Middle frontal gyrus (tissue), 1 donor: Measurements from ENCODE around the gene SDC1.

Experiments used
- DNase-seq: peaks from one replicate; pipeline ENCODE4 v3.0.0-alpha.2; 2015; ENCODE audit warnings: low spot score; ENCODE audit errors: extremely low spot score

The SDC1 gene

DNA sequence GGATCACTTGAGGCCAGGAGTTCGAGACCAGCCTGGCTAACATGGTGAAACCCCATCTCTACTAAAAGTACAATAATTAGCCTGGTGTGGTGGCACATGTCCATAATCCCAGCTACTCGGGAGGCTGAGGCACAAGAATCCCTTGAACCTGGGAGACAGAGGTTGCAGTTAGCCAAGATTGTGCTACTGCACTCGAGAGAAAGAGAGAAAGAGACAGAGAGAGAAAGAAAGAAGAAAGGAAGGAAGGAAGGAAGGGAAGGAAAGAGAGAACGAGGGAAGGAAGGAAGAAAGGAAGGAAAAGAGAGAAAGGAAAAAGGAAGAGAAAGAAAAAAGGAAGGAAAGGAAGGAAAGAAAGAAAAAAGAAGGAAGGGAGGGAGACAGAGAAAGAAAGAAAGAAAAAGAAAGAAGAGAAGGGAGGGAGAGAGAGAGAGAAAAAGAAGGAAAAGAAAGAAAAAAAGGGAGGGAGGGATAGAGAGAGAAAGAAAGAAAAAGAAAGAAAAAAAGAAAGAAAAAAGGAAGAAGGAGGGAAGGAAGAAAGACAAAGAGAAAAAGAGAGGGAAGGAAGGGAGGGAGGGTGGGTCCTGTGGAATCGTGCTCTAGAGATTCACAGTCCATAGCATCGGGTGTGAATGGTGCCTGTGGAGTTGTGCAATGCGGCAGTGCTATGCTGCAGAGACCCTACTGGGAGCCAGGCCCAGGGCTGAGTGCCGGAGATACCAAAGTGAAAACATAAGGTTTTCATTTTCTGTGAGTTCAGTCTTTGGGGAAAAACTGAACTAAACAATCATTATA, 4.6 kb upstream of the SDC1 start:
- no peak for DNase-seq

DNA sequence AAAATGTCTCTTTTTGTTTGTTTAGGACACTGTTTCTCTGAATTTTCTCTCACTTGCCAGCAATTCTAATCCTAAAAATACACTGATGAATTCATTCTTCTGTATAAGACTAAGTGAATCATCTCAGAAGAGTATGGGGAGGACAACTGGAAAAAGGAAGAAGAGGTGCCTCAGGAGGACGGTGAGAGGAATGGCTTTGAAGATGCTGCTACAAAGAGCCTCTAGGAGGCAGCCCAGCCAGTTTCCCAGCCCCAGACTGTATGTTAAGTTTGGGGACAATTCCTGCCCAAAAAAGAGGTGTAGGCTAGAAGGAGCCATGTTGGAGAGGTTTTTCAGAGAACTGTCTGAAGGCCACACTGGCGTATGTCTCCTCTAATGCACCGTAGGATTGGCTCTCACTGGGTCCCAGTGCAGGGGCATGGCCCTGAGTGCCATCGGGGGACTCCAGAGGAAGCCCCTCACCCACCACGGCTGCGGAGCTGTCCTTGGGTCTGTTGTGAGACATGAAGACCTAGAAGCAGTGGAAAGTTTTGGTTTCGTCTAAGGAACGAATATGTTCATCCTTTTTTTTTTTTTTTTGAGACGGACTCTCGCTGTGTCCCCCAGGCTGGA, 3.1 kb upstream of the SDC1 start:
- DNase-seq, result no peak

DNA sequence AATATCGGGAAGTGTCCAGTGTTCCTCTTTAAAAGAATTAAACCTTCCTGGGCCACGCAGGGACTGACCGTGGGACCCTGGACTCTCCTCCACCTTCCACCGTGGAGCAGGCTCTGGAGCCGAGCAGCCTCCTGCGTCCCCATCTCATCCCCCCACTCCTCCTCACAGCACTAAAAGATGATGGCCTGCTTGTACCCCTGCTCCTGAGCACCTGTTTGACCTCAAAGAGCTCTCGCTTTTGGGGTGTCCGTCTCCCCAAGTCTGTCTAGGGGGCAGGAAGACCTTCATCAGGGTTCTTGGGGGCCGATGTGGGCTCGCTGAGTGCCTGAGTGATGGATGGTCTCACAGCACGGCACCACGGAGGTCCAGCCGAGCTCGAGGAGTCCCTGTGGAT, 1.2 kb upstream of the SDC1 start:
- no peak for DNase-seq

DNA sequence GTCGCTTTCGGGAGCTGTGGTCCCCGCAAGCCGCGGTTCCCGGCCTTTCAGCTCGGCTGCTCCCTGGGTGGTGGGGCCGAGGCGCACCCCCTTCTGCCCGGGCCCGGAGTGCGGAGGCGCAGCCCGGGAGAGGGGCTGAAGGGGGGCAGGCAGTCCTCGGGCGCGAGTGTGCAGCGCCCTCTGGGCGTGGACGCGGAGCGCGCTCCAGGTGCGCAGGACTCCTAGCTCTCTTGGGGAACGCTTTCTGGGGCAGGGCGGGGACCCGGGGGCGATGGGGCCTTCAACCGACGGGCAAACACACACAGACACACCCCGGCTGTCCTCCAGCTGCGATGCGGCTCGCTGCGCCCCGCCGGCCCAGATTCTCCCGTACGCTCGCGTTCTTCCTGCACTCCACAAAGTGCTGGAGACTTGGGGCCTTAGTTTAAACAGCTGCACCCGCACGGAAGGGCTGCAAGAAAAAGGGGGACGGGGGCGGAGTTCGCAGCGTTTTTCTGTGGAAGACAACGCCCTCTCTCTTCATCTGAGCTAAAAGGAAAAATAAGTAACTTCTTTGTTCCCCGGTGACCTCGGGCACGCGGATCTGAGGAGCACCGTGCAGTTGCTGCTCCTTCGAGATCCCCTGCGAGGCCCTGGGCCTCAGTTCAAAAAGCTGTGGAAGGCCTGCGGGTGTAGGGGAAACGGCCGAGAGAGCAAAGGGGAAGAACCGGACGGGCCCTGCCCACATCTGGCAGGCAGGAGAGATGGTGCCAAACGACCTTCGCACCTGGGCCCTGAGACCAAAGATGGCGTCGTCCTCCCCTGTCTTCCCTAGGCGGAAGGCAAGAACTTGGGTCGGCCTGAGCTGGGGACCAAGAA, 593 bp upstream of the SDC1 start:
- no peak for DNase-seq

DNA sequence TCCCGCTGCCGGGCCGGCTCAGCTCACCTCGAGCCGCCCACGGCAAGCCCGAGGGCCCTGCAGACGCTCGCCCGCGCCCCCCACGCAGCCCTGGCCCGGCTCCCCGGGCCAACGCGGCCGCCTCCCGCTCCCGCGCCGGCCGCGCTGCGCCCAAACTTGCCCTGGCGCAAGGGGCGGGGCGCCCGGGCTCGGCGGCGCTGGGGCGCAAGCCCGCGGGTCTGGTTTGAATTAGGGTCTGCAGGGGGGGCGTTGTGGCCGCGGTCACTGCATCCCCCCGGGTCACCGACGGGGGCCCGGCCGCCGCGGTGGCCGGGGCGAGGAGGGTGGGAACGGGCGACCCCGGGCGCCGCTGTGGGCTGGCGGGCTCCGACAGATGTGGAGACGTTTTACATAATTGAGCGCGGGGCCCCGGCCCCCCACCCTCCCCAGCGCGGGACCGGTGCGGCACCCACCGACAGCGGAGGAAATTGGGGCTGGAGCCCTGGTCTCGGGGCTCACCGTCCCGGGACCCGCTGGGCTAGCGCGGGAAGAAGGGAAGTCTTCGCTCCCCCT, 690 bp downstream of the SDC1 start:
- no peak for DNase-seq

DNA sequence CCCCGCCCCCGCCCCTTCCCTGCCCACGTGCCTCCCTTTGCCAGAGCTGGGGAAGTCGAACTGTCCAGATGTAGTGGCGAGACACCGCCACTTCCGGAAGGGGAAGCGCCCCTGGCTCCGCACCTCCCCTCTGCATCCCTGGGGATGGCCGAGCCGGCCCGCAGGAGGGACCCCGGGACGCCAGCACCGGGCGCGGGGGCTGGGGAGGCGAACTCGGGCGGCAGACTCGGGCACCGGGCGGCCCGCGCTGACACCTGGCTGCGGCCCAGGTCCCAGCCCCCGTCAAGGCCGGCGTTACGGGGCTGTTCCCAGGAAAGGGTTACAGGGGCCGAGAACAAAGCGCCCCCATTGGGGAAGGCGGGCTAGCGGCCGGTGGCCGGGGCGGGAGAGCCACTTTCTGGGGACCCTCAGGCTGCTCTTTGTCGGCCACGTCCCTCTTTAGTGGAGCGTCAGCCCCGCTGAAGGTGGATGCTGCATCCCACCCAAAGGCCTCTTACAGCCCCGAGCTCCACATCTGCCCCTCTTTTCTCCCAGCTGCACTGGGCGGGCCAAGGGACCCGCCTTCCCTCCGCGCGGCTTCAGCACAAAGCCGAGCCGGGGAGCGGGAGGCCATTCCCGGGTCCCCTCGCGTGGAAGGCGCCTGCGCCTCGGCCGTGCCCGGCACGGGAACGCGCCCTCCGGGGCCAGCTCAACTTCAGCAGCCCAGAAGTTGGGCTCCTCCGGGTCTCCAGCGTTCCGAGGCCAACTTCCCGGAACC, 1.3 kb downstream of the SDC1 start:
- no peak for DNase-seq

DNA sequence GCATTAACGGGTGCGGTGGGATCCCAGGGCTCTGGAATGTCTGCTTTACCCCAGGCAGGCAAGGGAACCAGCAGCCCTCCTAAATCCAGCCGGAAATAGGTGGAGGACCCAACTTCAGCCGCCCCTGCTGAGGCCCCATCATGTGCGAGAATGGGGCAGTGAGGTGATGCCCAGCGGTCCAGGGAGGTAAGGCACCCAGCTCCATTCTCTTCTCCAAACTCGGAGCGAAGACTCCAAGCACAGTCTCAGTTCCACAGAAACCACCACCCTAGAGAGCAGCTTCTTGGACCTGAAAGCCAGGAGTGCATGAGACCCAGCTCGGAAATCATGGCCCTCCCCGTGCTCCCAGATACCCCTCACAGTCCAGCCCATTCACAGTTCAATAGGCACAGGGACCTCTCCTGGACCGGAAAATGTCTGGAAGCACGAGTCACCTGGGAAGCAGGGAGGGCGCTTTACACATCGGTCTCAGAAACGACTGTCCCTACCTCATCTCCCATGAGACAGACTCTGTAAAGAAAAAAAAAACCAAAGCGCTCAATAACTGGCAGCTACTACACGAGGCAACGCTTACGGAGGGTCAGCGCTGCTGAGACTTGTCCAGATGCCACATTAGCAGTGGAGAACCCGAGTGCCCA, 2.0 kb downstream of the SDC1 start:
- DNase-seq, result no peak

DNA sequence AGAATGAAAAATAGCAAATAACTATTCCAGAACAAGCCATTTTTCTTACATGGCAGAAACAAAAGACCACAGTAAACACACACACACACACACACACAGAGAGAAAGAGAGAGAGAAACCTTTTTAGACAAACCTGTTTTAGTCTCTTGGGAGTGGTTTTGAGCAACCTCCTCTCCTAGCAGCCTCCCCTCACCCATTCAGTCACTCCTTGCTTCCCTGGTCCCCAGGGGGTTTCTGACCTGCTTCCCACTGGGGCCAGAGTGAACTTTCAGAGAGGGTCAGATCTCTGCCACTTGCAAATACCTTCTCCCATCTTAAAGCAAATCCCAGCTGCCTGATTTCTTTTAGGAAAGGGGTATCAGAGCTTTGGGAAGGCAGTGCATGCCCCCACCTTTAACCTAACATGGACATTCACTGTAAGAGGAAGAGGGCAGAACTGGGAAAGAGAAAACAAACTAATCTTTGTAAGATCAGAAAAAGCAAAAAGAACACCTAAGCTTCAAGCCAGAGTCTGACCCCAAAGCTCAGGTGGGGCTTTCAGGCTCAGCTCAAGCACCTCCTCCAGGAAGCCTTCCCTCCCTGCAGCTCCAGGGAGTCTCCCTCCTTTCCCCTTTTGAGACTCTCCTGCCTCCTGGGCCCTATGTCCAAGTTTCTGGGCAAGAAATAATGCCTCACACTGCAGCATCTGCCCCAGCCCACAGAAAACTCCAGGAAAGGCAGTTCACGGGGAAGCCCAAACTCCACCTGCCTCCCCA, 2.7 kb downstream of the SDC1 start:
- DNase-seq, result no peak

DNA sequence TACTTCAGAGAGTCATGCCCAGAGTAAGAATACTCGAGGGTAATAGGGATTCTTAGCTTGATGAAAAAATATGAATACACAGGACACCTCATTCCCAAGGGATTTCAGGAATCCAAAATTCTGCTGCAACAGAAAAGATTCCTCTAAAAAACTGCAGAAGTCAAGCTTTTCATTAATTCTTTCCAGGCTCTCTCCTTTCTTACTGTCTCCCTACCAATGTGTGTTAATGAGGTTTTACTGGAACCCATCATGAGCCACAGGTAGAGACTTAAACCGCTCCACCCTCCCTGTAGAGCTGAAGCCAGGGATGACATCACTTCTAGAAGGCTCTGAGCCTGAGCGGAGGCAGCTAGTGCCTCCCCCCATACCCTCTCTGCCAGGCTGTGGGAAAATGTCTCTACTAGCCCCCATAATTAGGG, 3.4 kb downstream of the SDC1 start:
- no peak for DNase-seq

DNA sequence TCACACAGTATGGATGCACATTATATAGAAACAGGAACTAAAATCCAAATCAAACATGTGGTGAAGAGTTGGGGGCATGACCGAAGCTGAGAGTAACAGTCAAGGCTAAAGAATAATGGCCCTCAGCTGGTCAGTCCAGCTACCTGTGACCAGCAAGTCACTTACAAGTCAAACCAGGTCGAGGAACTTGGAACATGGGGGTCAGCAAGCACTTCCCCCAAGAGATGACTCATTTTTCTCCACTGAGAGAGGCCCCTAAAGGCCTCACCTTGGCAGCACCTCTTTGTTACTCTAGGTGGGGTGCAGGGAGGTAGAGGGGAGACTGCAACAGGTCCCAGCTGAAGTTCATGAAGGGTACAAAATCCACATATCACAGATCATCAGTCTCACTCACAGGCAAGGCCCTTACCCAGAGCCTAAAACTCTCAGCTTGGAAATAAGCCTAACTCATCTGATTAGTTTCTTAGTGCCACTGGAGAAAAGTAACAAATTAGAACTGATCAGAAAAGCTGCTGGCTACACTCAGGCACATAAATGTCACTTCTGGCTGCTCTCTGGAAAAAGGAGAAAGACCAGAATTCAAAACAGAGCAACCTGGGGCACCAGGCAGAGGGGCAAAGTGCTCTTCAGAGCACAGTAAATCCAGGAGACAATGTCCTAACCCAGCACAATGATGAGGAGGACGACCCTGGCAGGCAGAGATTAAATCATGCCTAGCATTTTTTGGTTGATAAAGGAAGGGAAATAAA, 4.0 kb downstream of the SDC1 start:
- DNase-seq, result no peak

DNA sequence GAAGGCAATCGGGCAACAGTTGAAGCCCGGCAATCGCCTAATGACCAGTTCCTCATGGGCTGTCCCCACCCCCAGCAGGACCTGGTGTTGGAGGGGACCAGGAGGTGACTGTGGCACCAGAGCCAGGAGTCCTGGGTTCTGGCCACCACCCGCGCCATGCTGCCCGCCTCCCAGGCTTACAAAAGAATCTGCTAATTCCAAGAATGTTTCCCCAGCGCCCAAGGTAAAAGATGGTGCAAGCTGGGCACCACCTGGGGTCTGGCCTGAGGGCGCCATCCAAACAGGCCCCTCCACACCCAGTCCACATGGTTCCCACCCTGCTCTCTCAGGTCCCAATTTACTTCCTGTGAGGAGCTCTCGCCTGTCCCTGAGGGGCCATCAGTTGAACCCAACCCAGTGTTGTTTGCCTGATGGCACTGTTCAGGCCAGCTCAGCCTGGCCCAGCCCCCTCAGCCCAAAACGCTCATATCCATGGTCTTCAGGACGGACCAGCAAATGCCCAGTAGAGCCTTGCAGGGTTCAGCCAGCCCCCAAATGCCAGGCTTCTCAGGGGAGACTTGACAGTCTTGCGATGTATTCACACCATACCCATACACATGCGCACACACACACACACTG, 5.1 kb downstream of the SDC1 start:
- DNase-seq, result no peak

DNA sequence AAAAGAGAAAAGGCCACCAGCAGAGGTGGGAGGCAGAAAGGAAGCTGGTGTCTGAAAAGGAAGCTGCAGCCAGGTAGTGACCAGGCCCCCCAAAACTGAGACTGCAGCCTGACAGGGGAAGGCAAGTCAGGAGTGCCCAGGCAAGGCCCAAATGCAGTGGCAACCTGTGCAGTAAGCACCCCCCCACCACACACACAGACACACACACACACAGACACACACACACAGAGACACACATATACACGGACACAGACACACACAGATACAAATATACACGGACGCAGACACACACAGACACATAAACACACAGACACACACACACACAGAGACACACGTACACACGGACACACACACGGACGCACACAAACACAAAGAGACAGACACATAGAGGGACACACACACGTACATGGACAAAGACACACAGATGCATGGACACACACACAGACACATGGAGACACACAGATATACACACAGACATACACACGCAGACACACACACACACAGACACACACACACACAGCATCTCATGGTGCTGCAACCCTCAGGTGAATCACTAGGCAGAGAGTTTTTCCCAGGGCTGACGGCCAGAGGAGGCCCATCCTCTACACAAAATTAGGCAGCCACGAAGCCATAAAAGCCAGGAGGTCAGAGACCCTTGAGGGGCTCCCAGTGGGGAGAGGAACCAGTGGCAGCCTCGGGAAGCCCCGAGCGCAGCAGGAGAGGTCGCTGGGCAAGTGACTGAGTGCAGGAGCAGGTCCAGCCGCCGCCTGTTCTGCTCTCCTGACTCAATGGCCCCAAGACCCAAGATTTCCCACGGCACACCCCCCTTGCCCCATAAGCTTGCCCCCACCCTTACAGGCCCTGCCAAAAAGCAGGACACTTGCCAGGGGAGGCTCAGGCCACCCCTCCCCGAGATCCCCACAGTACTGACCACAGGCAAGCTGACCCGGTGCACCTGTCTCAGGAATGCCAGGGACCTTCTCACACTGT, 6.3 kb downstream of the SDC1 start:
- DNase-seq, result no peak

DNA sequence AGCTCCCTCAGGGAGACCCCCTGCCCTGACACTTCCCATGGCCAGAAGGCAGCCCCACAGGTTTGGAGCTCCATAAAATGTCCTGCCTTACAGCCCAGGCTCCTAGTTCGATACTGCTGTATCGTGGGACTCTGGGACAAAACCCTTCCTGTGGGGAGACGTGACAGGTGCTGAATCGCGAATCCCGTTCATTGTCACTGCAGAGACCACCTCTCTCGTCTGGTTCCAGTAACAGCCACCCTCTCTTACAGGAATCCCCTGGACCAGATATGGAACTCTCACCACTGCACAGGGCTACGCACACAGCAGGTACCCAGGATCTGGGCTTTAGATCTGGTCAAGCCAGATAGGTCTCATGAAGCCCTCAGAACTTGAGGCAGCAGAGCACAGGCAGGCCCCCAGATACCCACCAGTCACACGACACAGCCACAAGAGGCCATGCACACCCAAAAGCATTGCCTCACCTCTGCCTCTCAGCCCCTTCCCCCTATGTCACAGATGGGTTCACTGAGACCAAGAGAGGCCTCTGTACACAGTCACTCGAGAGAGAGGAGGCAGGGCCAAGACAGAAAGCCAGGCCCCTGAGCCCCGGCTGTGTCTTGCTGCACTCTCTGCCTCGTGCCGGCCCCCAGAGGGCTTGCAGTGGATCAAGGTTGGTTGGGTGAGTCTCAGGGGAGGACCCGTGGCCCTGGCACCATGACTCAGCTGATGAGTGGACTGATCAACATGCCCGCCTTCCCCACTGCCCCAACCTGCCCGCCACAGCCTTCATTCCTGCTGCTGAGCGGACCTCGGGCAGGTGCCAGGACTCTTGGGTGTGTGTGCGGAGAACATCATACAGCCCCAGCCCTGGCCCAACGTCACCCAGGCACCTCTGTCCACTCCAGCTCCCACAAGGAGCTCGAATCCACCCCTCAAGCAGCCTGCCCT, 7.6 kb downstream of the SDC1 start:
- DNase-seq, result no peak

DNA sequence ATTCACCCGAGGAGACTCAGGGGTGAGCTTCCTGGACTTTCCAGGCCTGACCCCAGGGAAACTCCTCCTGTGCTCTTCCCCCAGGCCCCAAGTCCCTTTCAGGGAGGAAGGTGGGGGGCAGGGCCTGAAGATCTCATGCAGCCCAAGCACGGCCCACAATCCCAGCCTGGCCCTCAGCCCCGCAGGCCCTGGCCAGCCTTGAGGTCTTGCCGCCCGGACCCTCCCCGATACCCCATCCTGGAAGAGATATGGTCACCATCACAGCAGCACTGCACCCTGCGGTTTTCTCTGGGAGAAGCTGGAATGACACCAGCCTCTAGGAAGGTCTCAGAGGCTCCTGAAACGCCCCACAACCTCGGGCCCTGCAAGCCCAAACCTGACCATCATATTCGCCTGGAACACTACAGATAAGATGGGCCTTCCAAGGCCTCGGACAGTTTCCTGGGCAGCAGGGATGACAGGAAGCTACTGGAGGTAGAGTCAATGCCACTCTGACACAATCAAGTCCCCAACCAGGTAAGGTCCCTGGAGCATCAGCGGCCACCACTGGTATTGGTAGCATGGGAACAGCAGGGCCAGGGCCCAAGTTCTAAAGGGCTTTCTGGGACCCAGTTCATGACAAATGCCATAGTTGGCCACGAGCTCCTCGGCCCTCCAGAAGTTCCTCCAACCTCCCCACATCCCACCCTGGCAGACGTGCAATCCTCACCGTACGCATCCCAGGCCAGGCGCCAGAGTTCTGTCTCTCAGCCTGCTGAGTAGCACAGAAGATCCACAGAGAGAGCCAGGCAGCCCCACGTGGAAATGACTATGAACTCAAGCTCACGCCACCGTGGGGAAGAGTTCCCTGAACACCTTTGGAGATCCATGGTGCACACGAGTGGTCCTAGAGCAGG, 8.6 kb downstream of the SDC1 start:
- DNase-seq, result no peak
